HepG2 (cell line): ENCODE data around the gene AKR1C2. TPM values are rescaled to one million over a fixed set of nuclear protein-coding genes. Genes with fewer than 3 reads are reported as not detected.

Source experiments
- ASH2L ChIP-seq: fragments of 300-600, 200-600 bp; sonication (generic); IDR thresholded peaks from 2 replicates; pipeline ENCODE4 v1.7.0; 2017; ENCODE audit warnings: low read depth, mild to moderate bottlenecking, moderate library complexity, mixed read lengths, low read length; ENCODE audit not compliant: insufficient read length
- ATRX ChIP-seq: sonication (generic); formaldehyde crosslinking; IDR thresholded peaks from 2 replicates; pipeline ENCODE4 v1.4.0; 2020; ENCODE audit warnings: missing genetic modification reagents, borderline replicate concordance
- CERS6 ChIP-seq: sonication (generic); formaldehyde crosslinking; IDR thresholded peaks from 2 replicates; pipeline ENCODE4 v1.5.0; 2020; ENCODE audit warnings: missing genetic modification reagents
- DMAP1 ChIP-seq: IDR thresholded peaks from 2 replicates; pipeline ENCODE4 v1.6.1; 2016
- FOXM1 ChIP-seq: sonication (generic); formaldehyde crosslinking; IDR thresholded peaks from 2 replicates; pipeline ENCODE4 v1.5.0; 2020; ENCODE audit warnings: missing genetic modification reagents
- KIAA2018 ChIP-seq: sonication (generic); formaldehyde crosslinking; IDR thresholded peaks from 2 replicates; pipeline ENCODE4 v1.5.0; 2020; ENCODE audit warnings: mild to moderate bottlenecking, missing genetic modification reagents, borderline replicate concordance
- NBN ChIP-seq: fragments of 450-650 bp; conservative IDR thresholded peaks from 2 replicates; pipeline ENCODE4 v1.6.1; 2017
- SIX4 ChIP-seq: sonication (generic); formaldehyde crosslinking; IDR thresholded peaks from 2 replicates; pipeline ENCODE4 v1.4.0; 2020; ENCODE audit warnings: missing genetic modification reagents
- SKI ChIP-seq: fragments of 450-650 bp; IDR thresholded peaks from one replicate; pipeline ENCODE4 v1.6.1; 2018; ENCODE audit warnings: mild to moderate bottlenecking; ENCODE audit not compliant: partially characterized antibody
- SMYD3 ChIP-seq: sonication (generic); formaldehyde crosslinking; IDR thresholded peaks from 2 replicates; pipeline ENCODE4 v1.8.1; 2023; ENCODE audit warnings: mild to moderate bottlenecking, missing genetic modification reagents
- SP2 ChIP-seq: sonication (generic); formaldehyde crosslinking; IDR thresholded peaks from 2 replicates; pipeline ENCODE4 v1.5.1; 2020; ENCODE audit warnings: mild to moderate bottlenecking, missing genetic modification reagents
- SRSF9 ChIP-seq: fragments of 200-400 bp; formaldehyde crosslinking; IDR thresholded peaks from 2 replicates; pipeline ENCODE4 v1.6.1; 2018; ENCODE audit warnings: borderline replicate concordance, mild to moderate bottlenecking, low read depth, low read length; ENCODE audit not compliant: insufficient read depth, poor library complexity, severe bottlenecking
- SYNCRIP ChIP-seq: fragments of 200-400 bp; formaldehyde crosslinking; IDR thresholded peaks from 2 replicates; pipeline ENCODE4 v1.6.1; 2018; ENCODE audit warnings: mild to moderate bottlenecking, low read depth, low read length; ENCODE audit not compliant: insufficient read depth
- YEATS4 ChIP-seq: sonication (generic); formaldehyde crosslinking; IDR thresholded peaks from 2 replicates; pipeline ENCODE4 v1.4.0; 2020; ENCODE audit warnings: missing genetic modification reagents, borderline replicate concordance
- ZNF275 ChIP-seq: sonication (generic); formaldehyde crosslinking; IDR thresholded peaks from 2 replicates; pipeline ENCODE4 v1.8.0; 2022; ENCODE audit warnings: missing genetic modification reagents, mild to moderate bottlenecking, inconsistent platforms, borderline replicate concordance
- ZNF276 ChIP-seq: sonication (generic); formaldehyde crosslinking; IDR thresholded peaks from 2 replicates; pipeline ENCODE4 v1.4.0; 2020; ENCODE audit warnings: mild to moderate bottlenecking, low read depth, missing genetic modification reagents
- ZNF589 ChIP-seq: sonication (generic); formaldehyde crosslinking; conservative IDR thresholded peaks from 2 replicates; pipeline ENCODE4 v1.8.0; 2022; ENCODE audit warnings: mild to moderate bottlenecking, moderate library complexity, missing genetic modification reagents
- polyA plus RNA-seq, 8 experiments: library from polyadenylated mRNA; depleted of rRNA in 3 of 8; stranded (reverse) in 7 of 8; unstranded in 1 of 8; fragments of >200 nt; fragmentation: Illumina TruSeq in 4 of 8; extraction: Trizol in 4 of 8; gene quantifications; 2 replicates each; pipeline versions ENCODE4 v1.2.1 to v1.2.3, GENCODE V29; 2011 to 2016; ENCODE audit warnings: low read depth in 4 of 8, missing spikeins in 1 of 8, mixed read lengths in 1 of 8; ENCODE audit not compliant: insufficient read depth in 1 of 8
- total RNA-seq, 5 experiments: library from RNA; depleted of rRNA; stranded (reverse); fragments of >200 nt; fragmentation: Illumina TruSeq; extraction: Trizol; gene quantifications; 2 replicates each; pipeline ENCODE4 v1.2.3, GENCODE V29; 2016; ENCODE audit warnings: low read depth in 1 of 5

Gene AKR1C2
- total and polyA plus RNA-seq, 2 of the 13 experiments (the other 11 are each of a cell fraction or from before 2014, with no cell fraction given) = 140 to 900 TPM

- TF ChIP-seq KIAA2018 (CRISPR knock-in tag) (no peak), NBN (no peak), DMAP1 (CRISPR knock-in tag) (no peak), ZNF276 (CRISPR knock-in tag) (no peak), SRSF9 (no peak), SIX4 (CRISPR knock-in tag) (no peak), FOXM1 (CRISPR knock-in tag) (no peak), SYNCRIP (no peak), ATRX (CRISPR knock-in tag) (peak; percentile 14; the same call in 1 of the 2 replicates), ZNF589 (CRISPR knock-in tag) (no peak), SMYD3 (CRISPR knock-in tag) (peak; percentile 83; the same call in 1 of the 2 replicates), CERS6 (CRISPR knock-in tag) (no peak), ASH2L (no peak), SP2 (CRISPR knock-in tag) (no peak), ZNF275 (CRISPR knock-in tag) (no peak), YEATS4 (CRISPR knock-in tag) (no peak), SKI (no peak)
Measured at GRCh38 chr10:4981722-4982471, 21.8 kb downstream of the AKR1C2 start (continued).
